Duodenal mucosa (tissue), 2 donors: ENCODE data around the gene PLCZ1.

Experiments
- H3K27ac ChIP-seq: one replicate; pipeline ENCODE4 v1.7.0; 2013; ENCODE audit warnings: low read depth, low read length
- H3K27me3 ChIP-seq, 2 donors: one replicate each; pipeline ENCODE4 v1.7.0; 2013; ENCODE audit warnings: low read length in 2 of 2, control low read depth in 1 of 2; ENCODE audit not compliant: insufficient read depth in 2 of 2, control insufficient read depth in 1 of 2
- H3K36me3 ChIP-seq, 2 donors: one replicate each; pipeline ENCODE4 v1.7.0; 2013; ENCODE audit warnings: low read length in 2 of 2, control low read depth in 1 of 2; ENCODE audit not compliant: insufficient read depth in 2 of 2, control insufficient read depth in 1 of 2
- H3K4me1 ChIP-seq, 2 donors: one replicate each; pipeline ENCODE4 v1.7.0; 2013; ENCODE audit warnings: low read length in 2 of 2, control low read depth in 1 of 2; ENCODE audit not compliant: insufficient read depth in 2 of 2, control insufficient read depth in 1 of 2
- H3K4me3 ChIP-seq, 2 donors: one replicate each; pipeline ENCODE4 v1.7.0; 2013; ENCODE audit warnings: low read length in 2 of 2, low read depth in 1 of 2
- H3K9ac ChIP-seq, 2 donors: one replicate each; pipeline ENCODE4 v1.7.0; 2013; ENCODE audit warnings: low read length in 2 of 2, low read depth in 1 of 2
- H3K9me3 ChIP-seq, 2 donors: one replicate each; pipeline ENCODE4 v1.7.0; 2013; ENCODE audit warnings: low read length in 2 of 2, control low read depth in 1 of 2; ENCODE audit not compliant: control insufficient read depth in 1 of 2

Gene PLCZ1

GRCh38 chr12:18751866-18752265 is 14.1 kb upstream of the PLCZ1 start:
- Histone ChIP-seq H3K4me3 (no peak overlapping the region), H3K9me3 (no peaks in the 10 kb centered on the region), H3K27ac (no peak overlapping the region), H3K27me3 (no peaks in the 10 kb centered on the region), H3K9ac (no peak overlapping the region), H3K4me1 (no peaks in the 10 kb centered on the region), H3K36me3 (no peaks in the 10 kb centered on the region)

- H3K4me1 ChIP-seq, result no peaks in the 10 kb centered on the region
- no peak overlapping the region for H3K4me3 ChIP-seq
- no peak overlapping the region for H3K9ac ChIP-seq
- H3K27ac ChIP-seq, result no peak overlapping the region
- H3K27me3 ChIP-seq, result no peaks in the 10 kb centered on the region
- H3K36me3 ChIP-seq, result no peaks in the 10 kb centered on the region
- no peaks in the 10 kb centered on the region for H3K9me3 ChIP-seq
Measured at GRCh38 chr12:18750085-18750484, 12.3 kb upstream of the PLCZ1 start.

GRCh38 chr12:18749386-18749957 is 11.7 kb upstream of the PLCZ1 start:
- H3K9ac ChIP-seq, result no peak overlapping the region
- no peak overlapping the region for H3K4me3 ChIP-seq
- H3K4me1 ChIP-seq, result no peaks in the 10 kb centered on the region
- H3K27ac ChIP-seq, result no peak overlapping the region
- H3K36me3 ChIP-seq, result no peaks in the 10 kb centered on the region
- no peaks in the 10 kb centered on the region for H3K27me3 ChIP-seq
- no peaks in the 10 kb centered on the region for H3K9me3 ChIP-seq

DNA sequence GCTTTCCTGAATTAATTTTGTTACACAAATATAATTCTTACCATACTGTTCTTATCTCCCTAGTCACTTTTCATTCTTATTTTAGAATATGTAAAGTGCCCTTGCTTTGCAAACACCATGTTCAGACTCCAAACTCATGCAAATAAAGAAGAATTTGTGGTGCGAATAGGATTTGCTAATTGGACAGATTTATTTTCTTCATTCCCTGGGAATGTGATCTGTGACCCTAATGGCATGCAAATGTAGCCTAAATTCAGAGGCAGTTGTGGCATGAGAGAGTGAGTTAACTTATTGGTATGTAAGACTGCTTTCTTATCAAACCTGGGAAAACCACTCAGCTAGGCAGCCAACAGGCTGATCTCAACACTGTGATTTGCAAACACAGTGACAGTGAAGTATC is 10.1 kb upstream of the PLCZ1 start:
- H3K4me1 ChIP-seq, result no peaks in the 10 kb centered on the region

GRCh38 chr12:18731156-18731555 is 6.7 kb downstream of the PLCZ1 start:
- Histone ChIP-seq H3K27ac (no peak overlapping the region), H3K9ac (no peak overlapping the region), H3K4me3 (no peak overlapping the region)

More for the DNA sequence above, 10.1 kb upstream of the PLCZ1 start:
- H3K9ac ChIP-seq, result no peak overlapping the region
- H3K36me3 ChIP-seq, result no peaks in the 10 kb centered on the region
- H3K4me3 ChIP-seq, result no peak overlapping the region
- no peaks in the 10 kb centered on the region for H3K9me3 ChIP-seq
- H3K27me3 ChIP-seq, result no peaks in the 10 kb centered on the region
- H3K27ac ChIP-seq, result no peak overlapping the region

GRCh38 chr12:18723752-18724151 is 14.1 kb downstream of the PLCZ1 start:
- no peak overlapping the region for H3K9ac ChIP-seq
- H3K4me1 ChIP-seq, result no peaks in the 10 kb centered on the region
- no peaks in the 10 kb centered on the region for H3K27me3 ChIP-seq
- H3K4me3 ChIP-seq, result no peak overlapping the region
- no peaks in the 10 kb centered on the region for H3K36me3 ChIP-seq
- no peaks in the 10 kb centered on the region for H3K9me3 ChIP-seq
- H3K27ac ChIP-seq, result no peak overlapping the region

More at GRCh38 chr12:18731156-18731555, 6.7 kb downstream of the PLCZ1 start:
- Histone ChIP-seq H3K9me3 (no peaks in the 10 kb centered on the region), H3K36me3 (no peaks in the 10 kb centered on the region), H3K27me3 (no peaks in the 10 kb centered on the region), H3K4me1 (no peaks in the 10 kb centered on the region)

GRCh38 chr12:18721452-18721851 is 16.4 kb downstream of the PLCZ1 start:
- Histone ChIP-seq H3K9me3 (no peaks in the 10 kb centered on the region), H3K36me3 (no peaks in the 10 kb centered on the region), H3K27ac (no peak overlapping the region), H3K27me3 (no peaks in the 10 kb centered on the region), H3K9ac (no peak overlapping the region), H3K4me1 (no peaks in the 10 kb centered on the region), H3K4me3 (no peak overlapping the region)

GRCh38 chr12:18720690-18721089 is 17.1 kb downstream of the PLCZ1 start:
- Histone ChIP-seq H3K4me1 (no peaks in the 10 kb centered on the region), H3K9ac (no peak overlapping the region), H3K9me3 (no peaks in the 10 kb centered on the region), H3K27me3 (no peaks in the 10 kb centered on the region), H3K36me3 (no peaks in the 10 kb centered on the region), H3K27ac (no peak overlapping the region), H3K4me3 (no peak overlapping the region)

GRCh38 chr12:18719922-18720510 is 17.8 kb downstream of the PLCZ1 start:
- H3K9ac ChIP-seq, result no peak overlapping the region
- no peaks in the 10 kb centered on the region for H3K36me3 ChIP-seq
- no peaks in the 10 kb centered on the region for H3K4me1 ChIP-seq

GRCh38 chr12:18718462-18718861 is 19.4 kb downstream of the PLCZ1 start:
- Histone ChIP-seq H3K9ac (no peak overlapping the region), H3K36me3 (no peaks in the 10 kb centered on the region), H3K27ac (no peak overlapping the region)

More at GRCh38 chr12:18719922-18720510, 17.8 kb downstream of the PLCZ1 start:
- H3K27me3 ChIP-seq, result no peaks in the 10 kb centered on the region
- H3K9me3 ChIP-seq, result no peaks in the 10 kb centered on the region
- H3K27ac ChIP-seq, result no peak overlapping the region
- no peak overlapping the region for H3K4me3 ChIP-seq

More at GRCh38 chr12:18718462-18718861, 19.4 kb downstream of the PLCZ1 start:
- Histone ChIP-seq H3K4me3 (no peak overlapping the region), H3K4me1 (no peaks in the 10 kb centered on the region), H3K9me3 (no peaks in the 10 kb centered on the region), H3K27me3 (no peaks in the 10 kb centered on the region)
